Type B pancreatic cell (in vitro differentiated cells): ENCODE measurements around the gene CA9. TPM values are rescaled to one million over a fixed set of nuclear protein-coding genes. Genes with fewer than 3 reads are reported as not detected.
A peak's percentile ranks its signal among the peaks of the same experiment; 100 is the strongest.

Experiments
- DNase-seq: peaks from one replicate; pipeline ENCODE4 v3.0.0; 2021; ENCODE audit warnings: mixed read lengths; ENCODE audit not compliant: unreplicated experiment; ENCODE audit errors: extremely low spot score
- H3K27ac Mint-ChIP-seq: 2 replicates; pipeline ENCODE4 v1.8.0; 2021; ENCODE audit warnings: mild to moderate bottlenecking, mixed read lengths
- H3K27me3 Mint-ChIP-seq: 2 replicates; pipeline ENCODE4 v1.8.0; 2021; ENCODE audit warnings: mixed read lengths
- H3K36me3 Mint-ChIP-seq: 2 replicates; pipeline ENCODE4 v1.8.0; 2021; ENCODE audit warnings: mixed read lengths
- H3K4me1 Mint-ChIP-seq: one replicate; pipeline ENCODE4 v1.8.0; 2021; ENCODE audit warnings: mixed read lengths; ENCODE audit not compliant: unreplicated experiment
- H3K4me3 Mint-ChIP-seq: 2 replicates; pipeline ENCODE4 v1.8.0; 2021; ENCODE audit warnings: mild to moderate bottlenecking, mixed read lengths
- H3K9me3 Mint-ChIP-seq: 2 replicates; pipeline ENCODE4 v1.8.0; 2021; ENCODE audit warnings: mixed read lengths
- total RNA-seq: library from RNA; stranded (reverse); gene quantifications from 2 replicates; pipeline ENCODE4 v1.2.1, GENCODE V29; 2021; ENCODE audit warnings: low replicate concordance
- TF ChIP-seq, protein P1 (sequence below): fragments of 200-600 bp; sonication (generic); conservative IDR thresholded peaks from 2 replicates; pipeline ENCODE4 v1.5.0; 2021; ENCODE audit warnings: antibody characterized with exemption, mild to moderate bottlenecking

Gene CA9
- total RNA-seq, 1 donor from 2014 or later = 1.5 TPM

- TF ChIP-seq, protein P1, sequence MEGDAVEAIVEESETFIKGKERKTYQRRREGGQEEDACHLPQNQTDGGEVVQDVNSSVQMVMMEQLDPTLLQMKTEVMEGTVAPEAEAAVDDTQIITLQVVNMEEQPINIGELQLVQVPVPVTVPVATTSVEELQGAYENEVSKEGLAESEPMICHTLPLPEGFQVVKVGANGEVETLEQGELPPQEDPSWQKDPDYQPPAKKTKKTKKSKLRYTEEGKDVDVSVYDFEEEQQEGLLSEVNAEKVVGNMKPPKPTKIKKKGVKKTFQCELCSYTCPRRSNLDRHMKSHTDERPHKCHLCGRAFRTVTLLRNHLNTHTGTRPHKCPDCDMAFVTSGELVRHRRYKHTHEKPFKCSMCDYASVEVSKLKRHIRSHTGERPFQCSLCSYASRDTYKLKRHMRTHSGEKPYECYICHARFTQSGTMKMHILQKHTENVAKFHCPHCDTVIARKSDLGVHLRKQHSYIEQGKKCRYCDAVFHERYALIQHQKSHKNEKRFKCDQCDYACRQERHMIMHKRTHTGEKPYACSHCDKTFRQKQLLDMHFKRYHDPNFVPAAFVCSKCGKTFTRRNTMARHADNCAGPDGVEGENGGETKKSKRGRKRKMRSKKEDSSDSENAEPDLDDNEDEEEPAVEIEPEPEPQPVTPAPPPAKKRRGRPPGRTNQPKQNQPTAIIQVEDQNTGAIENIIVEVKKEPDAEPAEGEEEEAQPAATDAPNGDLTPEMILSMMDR = no peak
- Mint-ChIP-seq H3K4me3 (peak overlapping the region; percentile 86), H3K36me3 (peaks cover 1% of the 10 kb centered on the region), H3K27ac (peak overlapping the region; percentile 67), H3K4me1 (peaks cover 49% of the 10 kb centered on the region), H3K9me3 (no peaks in the 10 kb centered on the region), H3K27me3 (no peaks in the 10 kb centered on the region)
- DNase-seq = no peak
Measured at GRCh38 chr9:35666045-35666444, 7.7 kb upstream of the CA9 start.

GRCh38 chr9:35666549-35666948 lies 7.2 kb upstream of the CA9 start:
- TF ChIP-seq, protein P1 = no peak

DNA sequence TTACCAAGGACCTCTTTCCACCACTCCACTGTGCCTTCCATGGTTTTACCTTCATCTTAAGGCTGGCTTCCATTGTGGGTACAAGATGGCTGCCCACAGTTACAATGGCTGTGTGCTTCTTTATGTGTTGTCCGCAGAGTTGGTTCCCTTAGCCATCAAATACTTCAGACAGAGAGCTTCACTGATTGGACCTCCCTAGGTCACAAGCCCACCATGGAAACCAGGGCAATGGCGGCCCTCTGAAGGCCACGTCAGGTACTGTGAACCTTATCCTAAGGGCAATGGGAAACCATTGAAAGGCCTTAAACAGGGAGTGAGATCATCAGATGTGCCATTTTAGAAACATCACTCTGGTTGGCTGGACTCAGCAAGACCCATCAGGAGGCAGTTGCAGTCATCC lies 5.8 kb upstream of the CA9 start:
- no peak overlapping the region for H3K27ac Mint-ChIP-seq
- peaks cover 38% of the 10 kb centered on the region for H3K4me1 Mint-ChIP-seq
- H3K9me3 Mint-ChIP-seq = no peaks in the 10 kb centered on the region
- no peaks in the 10 kb centered on the region for H3K27me3 Mint-ChIP-seq
- H3K36me3 Mint-ChIP-seq = no peaks in the 10 kb centered on the region
- no peak overlapping the region for H3K4me3 Mint-ChIP-seq
- DNase-seq = no peak
- TF ChIP-seq, protein P1 = no peak

More at GRCh38 chr9:35666549-35666948, 7.2 kb upstream of the CA9 start:
- no peak overlapping the region for H3K4me3 Mint-ChIP-seq
- no peaks in the 10 kb centered on the region for H3K27me3 Mint-ChIP-seq
- peaks cover 48% of the 10 kb centered on the region for H3K4me1 Mint-ChIP-seq
- H3K36me3 Mint-ChIP-seq = no peaks in the 10 kb centered on the region
- H3K27ac Mint-ChIP-seq = peak overlapping the region; percentile 67
- no peaks in the 10 kb centered on the region for H3K9me3 Mint-ChIP-seq
- DNase-seq = no peak

DNA sequence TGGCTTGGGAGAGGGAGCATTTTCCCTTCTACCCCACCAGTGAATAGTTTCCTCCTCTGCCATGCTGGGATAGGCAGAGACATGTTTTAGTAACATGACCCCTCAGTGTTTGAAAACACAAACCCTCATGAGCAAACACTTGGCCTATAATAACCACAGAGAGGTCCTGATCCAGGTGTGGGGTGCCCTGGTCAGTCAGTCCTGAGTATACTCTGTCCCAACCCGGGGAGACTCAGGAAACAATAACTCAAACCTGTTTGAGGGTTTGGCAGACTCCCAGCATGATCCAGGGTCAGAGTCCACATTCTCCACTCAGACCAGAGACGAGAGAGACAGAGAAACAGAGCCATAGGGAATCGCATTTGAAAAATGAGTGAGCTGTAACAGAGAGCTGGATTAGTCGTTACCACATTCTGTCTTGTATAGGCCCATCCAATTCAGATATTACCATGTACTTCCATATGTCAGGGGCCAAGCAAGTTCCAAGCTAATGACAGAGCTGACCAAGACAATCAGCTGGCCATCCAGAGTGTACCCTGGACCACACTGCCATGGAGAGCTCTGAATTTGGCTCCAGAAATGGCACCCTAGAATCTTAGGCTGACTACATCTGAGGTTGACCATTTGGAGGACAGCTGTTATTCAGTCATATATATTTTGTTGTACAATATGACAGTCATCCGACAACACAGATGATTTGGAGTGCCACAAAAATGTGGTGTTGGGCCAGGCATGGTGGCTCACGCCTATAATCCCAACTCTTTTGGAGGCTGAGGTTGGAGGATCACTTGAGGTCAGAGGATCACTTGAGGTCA lies 4.2 kb upstream of the CA9 start:
- no peak for DNase-seq
- Mint-ChIP-seq H3K27me3 (peaks cover 4% of the 10 kb centered on the region), H3K4me3 (no peak overlapping the region), H3K9me3 (no peaks in the 10 kb centered on the region), H3K36me3 (no peaks in the 10 kb centered on the region), H3K4me1 (peaks cover 33% of the 10 kb centered on the region), H3K27ac (peak overlapping the region; percentile 74)
- TF ChIP-seq, protein P1 = no peak

GRCh38 chr9:35674025-35674361 lies 265 bp downstream of the CA9 start:
- peaks cover 25% of the 10 kb centered on the region for H3K4me1 Mint-ChIP-seq
- TF ChIP-seq, protein P1 = no peak
- peaks cover 10% of the 10 kb centered on the region for H3K27me3 Mint-ChIP-seq
- no peak overlapping the region for H3K27ac Mint-ChIP-seq
- no peak overlapping the region for H3K4me3 Mint-ChIP-seq
- no peaks in the 10 kb centered on the region for H3K36me3 Mint-ChIP-seq
- no peak for DNase-seq
- no peaks in the 10 kb centered on the region for H3K9me3 Mint-ChIP-seq
